Head of caudate nucleus (tissue), 42 donors: ENCODE data around the gene SDCCAG8.
A peak's percentile ranks its signal among the peaks of the same experiment; 100 is the strongest.

Experiments
- DNase-seq, 42 donors: peaks; one replicate each; pipeline versions ENCODE4 v3.0.0 to v3.0.0-alpha.2; 2020 to 2021; ENCODE audit warnings: mixed read lengths in 7 of 42
- intact Hi-C: fragments of 100-400 bp; cut with DNase I; formaldehyde crosslinking; loops from one replicate; pipeline ENCODE4 v1.15.0; 2022

The SDCCAG8 gene

GRCh38 chr1:243354511-243355153 lies 98.8 kb downstream of the SDCCAG8 start:
- DNase-seq = no peak
- intact Hi-C loops = no loop called here

- intact Hi-C loops = no loop called here
- no peak for DNase-seq
Measured at GRCh38 chr1:243363832-243364231, 108.0 kb downstream of the SDCCAG8 start.

- intact Hi-C loops = no loop called here
- DNase-seq = no peak
Measured at GRCh38 chr1:243364330-243364729, 108.5 kb downstream of the SDCCAG8 start.

GRCh38 chr1:243364866-243365265 lies 109.0 kb downstream of the SDCCAG8 start:
- DNase-seq = no peak
- intact Hi-C loops = no loop called here

- intact Hi-C loops = no loop called here
- DNase-seq = no peak
Measured at GRCh38 chr1:243367314-243367713, 111.5 kb downstream of the SDCCAG8 start.

GRCh38 chr1:243374412-243374811 lies 118.6 kb downstream of the SDCCAG8 start:
- intact Hi-C loops = no loop called here
- DNase-seq = no peak

GRCh38 chr1:243375596-243375995 lies 119.8 kb downstream of the SDCCAG8 start:
- DNase-seq = no peak
- intact Hi-C loops = no loop called here

GRCh38 chr1:243378669-243379068 lies 122.8 kb downstream of the SDCCAG8 start:
- intact Hi-C loops = no loop called here
- DNase-seq = no peak

- no peak for DNase-seq
- intact Hi-C loops = no loop called here
Measured at GRCh38 chr1:243379208-243379607, 123.4 kb downstream of the SDCCAG8 start.

GRCh38 chr1:243379706-243380105 lies 123.9 kb downstream of the SDCCAG8 start:
- intact Hi-C loops = no loop called here

GRCh38 chr1:243388276-243388675 lies 132.4 kb downstream of the SDCCAG8 start:
- no peak for DNase-seq

More at GRCh38 chr1:243379706-243380105, 123.9 kb downstream of the SDCCAG8 start:
- no peak for DNase-seq

GRCh38 chr1:243390162-243390791 lies 134.4 kb downstream of the SDCCAG8 start:
- intact Hi-C loops = no loop called here
- no peak for DNase-seq

More at GRCh38 chr1:243388276-243388675, 132.4 kb downstream of the SDCCAG8 start:
- intact Hi-C loops = no loop called here

- DNase-seq = no peak
- intact Hi-C loops = no loop called here
Measured at GRCh38 chr1:243391355-243391754, 135.5 kb downstream of the SDCCAG8 start.

GRCh38 chr1:243393096-243393495 lies 137.3 kb downstream of the SDCCAG8 start:
- no peak for DNase-seq
- intact Hi-C loops = no loop called here

GRCh38 chr1:243394066-243394465 lies 138.2 kb downstream of the SDCCAG8 start:
- intact Hi-C loops = no loop called here

GRCh38 chr1:243394601-243395464 lies 139.0 kb downstream of the SDCCAG8 start:
- peak in 2 of 42 donors; percentile 25 to 40 for DNase-seq

More at GRCh38 chr1:243394066-243394465, 138.2 kb downstream of the SDCCAG8 start:
- no peak for DNase-seq

GRCh38 chr1:243396424-243396823 lies 140.6 kb downstream of the SDCCAG8 start:
- intact Hi-C loops = no loop called here
- DNase-seq = no peak

More at GRCh38 chr1:243394601-243395464, 139.0 kb downstream of the SDCCAG8 start:
- intact Hi-C loops = no loop called here

GRCh38 chr1:243396876-243397275 lies 141.0 kb downstream of the SDCCAG8 start:
- intact Hi-C loops = no loop called here
- no peak for DNase-seq

GRCh38 chr1:243397613-243398321 lies 141.9 kb downstream of the SDCCAG8 start:
- intact Hi-C loops = no loop called here
- no peak for DNase-seq
